HEK293 (cell line): ENCODE data around the gene JAZF1.

Experiments used
- FEZF1 ChIP-seq: fragments of 450-650 bp; formaldehyde crosslinking; IDR thresholded peaks from 2 replicates; pipeline ENCODE4 v1.5.1; 2016; ENCODE audit warnings: missing biosample characterization, missing genetic modification characterization
- GLIS1 ChIP-seq: fragments of 450-650 bp; formaldehyde crosslinking; IDR thresholded peaks from 2 replicates; pipeline ENCODE4 v1.5.1; 2016; ENCODE audit warnings: missing biosample characterization, missing genetic modification characterization
- HOXD13 ChIP-seq: sonication (generic); formaldehyde crosslinking; IDR thresholded peaks from 2 replicates; pipeline ENCODE4 v1.8.0; 2022; ENCODE audit warnings: missing genetic modification reagents, borderline replicate concordance
- KLF10 ChIP-seq: fragments of 450-650 bp; IDR thresholded peaks from 2 replicates; pipeline ENCODE4 v1.5.1; 2018; ENCODE audit warnings: missing biosample characterization, mild to moderate bottlenecking, missing genetic modification characterization
- MZF1 ChIP-seq: fragments of 450-650 bp; formaldehyde crosslinking; IDR thresholded peaks from 2 replicates; pipeline ENCODE4 v1.5.1; 2017; ENCODE audit warnings: missing biosample characterization, missing genetic modification characterization, borderline replicate concordance
- ZBTB11 ChIP-seq: fragments of 450-650 bp; formaldehyde crosslinking; conservative IDR thresholded peaks from 2 replicates; pipeline ENCODE4 v1.5.1; 2016; ENCODE audit warnings: low read depth, missing biosample characterization, missing genetic modification characterization
- ZBTB17 ChIP-seq: fragments of 450-650 bp; formaldehyde crosslinking; IDR thresholded peaks from 2 replicates; pipeline ENCODE4 v1.5.1; 2016; ENCODE audit warnings: missing biosample characterization, missing genetic modification characterization
- ZBTB8A ChIP-seq: fragments of 450-650 bp; formaldehyde crosslinking; IDR thresholded peaks from 2 replicates; pipeline ENCODE4 v1.5.1; 2016; ENCODE audit warnings: missing biosample characterization, missing genetic modification characterization
- ZNF18 ChIP-seq: fragments of 450-650 bp; formaldehyde crosslinking; IDR thresholded peaks from 2 replicates; pipeline ENCODE4 v1.5.1; 2016; ENCODE audit warnings: missing biosample characterization, missing genetic modification characterization
- ZNF2 ChIP-seq: fragments of 450-650 bp; formaldehyde crosslinking; IDR thresholded peaks from 2 replicates; pipeline ENCODE4 v1.5.1; 2016; ENCODE audit warnings: missing biosample characterization, missing genetic modification characterization
- ZNF202 ChIP-seq: fragments of 450-650 bp; formaldehyde crosslinking; IDR thresholded peaks from 2 replicates; pipeline ENCODE4 v1.5.1; 2016; ENCODE audit warnings: missing biosample characterization, missing genetic modification characterization, borderline replicate concordance
- ZNF335 ChIP-seq: fragments of 450-650 bp; formaldehyde crosslinking; conservative IDR thresholded peaks from 2 replicates; pipeline ENCODE4 v1.5.1; 2016; ENCODE audit warnings: missing biosample characterization, missing genetic modification characterization
- ZNF670 ChIP-seq: fragments of 450-650 bp; formaldehyde crosslinking; IDR thresholded peaks from 2 replicates; pipeline ENCODE4 v1.5.1; 2016; ENCODE audit warnings: missing biosample characterization, missing genetic modification characterization, low read depth
- ZNF837 ChIP-seq: fragments of 450-650 bp; formaldehyde crosslinking; IDR thresholded peaks from 2 replicates; pipeline ENCODE4 v1.5.1; 2016; ENCODE audit warnings: missing biosample characterization, missing genetic modification characterization
- ZXDB ChIP-seq: fragments of 450-650 bp; formaldehyde crosslinking; IDR thresholded peaks from 2 replicates; pipeline ENCODE4 v1.5.1; 2016; ENCODE audit warnings: missing biosample characterization, missing genetic modification characterization
- TF ChIP-seq, protein P1 (sequence below): fragments of 450-650 bp; formaldehyde crosslinking; IDR thresholded peaks from 2 replicates; pipeline ENCODE4 v1.5.1; 2016; ENCODE audit warnings: missing biosample characterization, missing genetic modification characterization
- TF ChIP-seq, protein P2 (sequence below): fragments of 450-650 bp; formaldehyde crosslinking; IDR thresholded peaks from 2 replicates; pipeline ENCODE4 v1.5.1; 2016; ENCODE audit warnings: missing biosample characterization, missing genetic modification characterization
- TF ChIP-seq, protein P3 (sequence below): fragments of 450-650 bp; IDR thresholded peaks from 2 replicates; pipeline ENCODE4 v1.5.1; 2018; ENCODE audit warnings: missing biosample characterization, missing genetic modification characterization

JAZF1 gene

DNA sequence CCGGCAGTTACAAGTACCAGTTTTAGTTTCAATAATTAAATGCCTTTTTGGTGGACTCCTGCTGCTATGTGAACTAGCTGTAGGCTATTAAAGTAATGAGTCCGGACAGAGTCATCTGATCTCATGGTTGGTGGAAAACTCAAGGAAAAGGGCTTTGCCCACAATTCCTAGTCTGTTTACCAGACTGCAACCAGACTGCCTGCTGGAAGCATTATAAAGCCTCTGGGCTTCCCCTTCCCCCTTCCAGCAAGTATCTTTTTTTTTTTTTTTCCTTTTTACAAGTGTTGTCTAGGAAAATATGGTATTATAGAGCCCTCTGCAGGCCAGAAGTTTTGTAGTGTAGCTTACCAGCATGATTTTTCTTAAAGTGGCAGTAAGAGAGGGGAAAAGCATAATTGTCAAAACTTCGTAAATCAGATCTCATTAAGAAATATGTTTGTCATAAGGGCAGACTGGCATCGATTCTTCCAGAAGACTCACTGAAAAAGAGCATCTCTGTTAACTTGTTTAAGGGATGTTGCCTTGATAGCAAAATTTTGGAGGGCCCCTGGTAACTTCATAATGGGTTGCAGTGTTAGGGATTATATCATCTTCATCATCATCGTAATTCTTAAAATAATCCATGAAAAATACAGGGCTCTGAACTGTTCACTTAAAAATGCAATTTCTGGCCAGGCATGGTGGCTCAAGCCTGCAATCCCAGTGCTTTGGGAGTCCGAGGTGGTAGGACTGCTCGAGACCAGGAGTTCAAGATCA lies 259.3 kb downstream of the JAZF1 start (continued):
- TF ChIP-seq, protein P1, sequence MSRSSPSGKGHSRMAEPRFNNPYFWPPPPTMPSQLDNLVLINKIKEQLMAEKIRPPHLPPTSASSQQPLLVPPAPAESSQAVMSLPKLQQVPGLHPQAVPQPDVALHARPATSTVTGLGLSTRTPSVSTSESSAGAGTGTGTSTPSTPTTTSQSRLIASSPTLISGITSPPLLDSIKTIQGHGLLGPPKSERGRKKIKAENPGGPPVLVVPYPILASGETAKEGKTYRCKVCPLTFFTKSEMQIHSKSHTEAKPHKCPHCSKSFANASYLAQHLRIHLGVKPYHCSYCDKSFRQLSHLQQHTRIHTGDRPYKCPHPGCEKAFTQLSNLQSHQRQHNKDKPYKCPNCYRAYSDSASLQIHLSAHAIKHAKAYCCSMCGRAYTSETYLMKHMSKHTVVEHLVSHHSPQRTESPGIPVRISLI (tag by site-specific recombination), result peak; percentile 83
- peak; percentile 50; the same call in 1 of the 2 replicates for TF ChIP-seq ZBTB8A (tag by site-specific recombination)
- peak; percentile 53; the same call in 1 of the 2 replicates for TF ChIP-seq ZNF2
- TF ChIP-seq ZNF18 (tag by site-specific recombination), result no peak
- peak; percentile 81 for TF ChIP-seq ZXDB (tag by site-specific recombination)
- TF ChIP-seq MZF1 (tag by site-specific recombination), result peak; percentile 53
- TF ChIP-seq ZBTB11 (tag by site-specific recombination), result no peak
- peak; percentile 90 for TF ChIP-seq FEZF1 (tag by site-specific recombination)
- TF ChIP-seq ZNF335 (tag by site-specific recombination), result peak; percentile 44; the same call in 1 of the 2 replicates
- peak; percentile 63 for TF ChIP-seq ZBTB17 (tag by site-specific recombination)
- TF ChIP-seq GLIS1 (tag by site-specific recombination), result no peak
- no peak for TF ChIP-seq ZNF202 (tag by site-specific recombination)
- TF ChIP-seq ZNF837 (tag by site-specific recombination), result no peak
- 0 out of 2 replicates have a peak, but pooled peaks have one; percentile 59 for TF ChIP-seq HOXD13 (CRISPR knock-in tag)
- TF ChIP-seq ZNF670, result no peak
- TF ChIP-seq KLF10, result peak; percentile 54; the same call in 1 of the 2 replicates
- TF ChIP-seq, protein P2, sequence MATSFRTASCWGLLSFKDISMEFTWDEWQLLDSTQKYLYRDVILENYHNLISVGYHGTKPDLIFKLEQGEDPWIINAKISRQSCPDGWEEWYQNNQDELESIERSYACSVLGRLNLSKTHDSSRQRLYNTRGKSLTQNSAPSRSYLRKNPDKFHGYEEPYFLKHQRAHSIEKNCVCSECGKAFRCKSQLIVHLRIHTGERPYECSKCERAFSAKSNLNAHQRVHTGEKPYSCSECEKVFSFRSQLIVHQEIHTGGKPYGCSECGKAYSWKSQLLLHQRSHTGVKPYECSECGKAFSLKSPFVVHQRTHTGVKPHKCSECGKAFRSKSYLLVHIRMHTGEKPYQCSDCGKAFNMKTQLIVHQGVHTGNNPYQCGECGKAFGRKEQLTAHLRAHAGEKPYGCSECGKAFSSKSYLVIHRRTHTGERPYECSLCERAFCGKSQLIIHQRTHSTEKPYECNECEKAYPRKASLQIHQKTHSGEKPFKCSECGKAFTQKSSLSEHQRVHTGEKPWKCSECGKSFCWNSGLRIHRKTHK (tag by site-specific recombination), result no peak
- TF ChIP-seq, protein P3, sequence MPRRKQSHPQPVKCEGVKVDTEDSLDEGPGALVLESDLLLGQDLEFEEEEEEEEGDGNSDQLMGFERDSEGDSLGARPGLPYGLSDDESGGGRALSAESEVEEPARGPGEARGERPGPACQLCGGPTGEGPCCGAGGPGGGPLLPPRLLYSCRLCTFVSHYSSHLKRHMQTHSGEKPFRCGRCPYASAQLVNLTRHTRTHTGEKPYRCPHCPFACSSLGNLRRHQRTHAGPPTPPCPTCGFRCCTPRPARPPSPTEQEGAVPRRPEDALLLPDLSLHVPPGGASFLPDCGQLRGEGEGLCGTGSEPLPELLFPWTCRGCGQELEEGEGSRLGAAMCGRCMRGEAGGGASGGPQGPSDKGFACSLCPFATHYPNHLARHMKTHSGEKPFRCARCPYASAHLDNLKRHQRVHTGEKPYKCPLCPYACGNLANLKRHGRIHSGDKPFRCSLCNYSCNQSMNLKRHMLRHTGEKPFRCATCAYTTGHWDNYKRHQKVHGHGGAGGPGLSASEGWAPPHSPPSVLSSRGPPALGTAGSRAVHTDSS (tag by site-specific recombination), result peak; percentile 53; the same call in 1 of the 2 replicates
